K562 (cell line): ENCODE data around the gene MANEA. TPM values are rescaled to one million over a fixed set of nuclear protein-coding genes. Genes with fewer than 3 reads are reported as not detected.

Experiments used
- ATAC-seq: fragments of 200-7000 bp; cut with Tn5 transposase; 3 replicates; pipeline ENCODE4 v1.9.1; 2020; ENCODE audit warnings: moderate library complexity
- BruUV-seq: library from RNA; stranded (reverse); fragments of 400-500 nt; replicated peaks from 2 replicates; lab custom pipeline; 2021; lab: Mats Ljungman, UMichigan
- CTCF ChIA-PET: fragments of 300-600 bp; formaldehyde crosslinking; extraction: SDS; loops from one replicate; lab custom pipeline; 2021; ENCODE audit warnings: low intra/inter-chr PET ratio; lab: Yijun Ruan, JAX
- POLR2A ChIA-PET: fragments of 300-600, 350-650 bp; sonication (Branson Sonifier 250); formaldehyde crosslinking; extraction: SDS; loops from one replicate; lab custom pipeline; 2021; ENCODE audit warnings: antibody characterized with exemption, inconsistent platforms; lab: Yijun Ruan, JAX
- DNase-seq, 4 experiments: peaks; one replicate each; pipeline versions ENCODE4 v3.0.0 to v3.0.0-alpha.2; 2011 to 2018; ENCODE audit warnings: low spot score in 3 of 4, mixed read lengths in 3 of 4; ENCODE audit errors: extremely low read depth in 1 of 4
- FAIRE-seq: peaks from 2 replicates; lab custom pipeline; 2011; peaks lifted over from hg19 to GRCh38; lab: Jason Lieb, UNC
- H2AFZ ChIP-seq: 2 replicates; pipeline ENCODE4 v1.6.0; 2011; ENCODE audit warnings: low read depth, low read length, control low read depth, inconsistent platforms
- H3K27ac ChIP-seq: fragments of 200-600 bp; 3 replicates; pipeline ENCODE4 v1.8.0; 2011; ENCODE audit warnings: low read depth, mild to moderate bottlenecking, control low read depth, inconsistent platforms, low read length, moderate library complexity, mixed read lengths; ENCODE audit errors: extremely low read depth
- H3K27me3 ChIP-seq, 2 experiments: fragments of 300-600 bp in 1 of 2; 2 replicates in 1 of 2; 3 replicates in 1 of 2; pipeline versions ENCODE4 v1.6.0 to v1.8.0; 2011; ENCODE audit warnings: inconsistent platforms in 2 of 2, low read length in 2 of 2, mild to moderate bottlenecking in 1 of 2, mixed read lengths in 1 of 2, moderate library complexity in 1 of 2; ENCODE audit not compliant: control insufficient read depth in 2 of 2, insufficient read depth in 2 of 2
- H3K36me3 ChIP-seq: fragments of 300-600 bp; 3 replicates; pipeline ENCODE4 v1.8.0; 2011; ENCODE audit warnings: mild to moderate bottlenecking, low read length, inconsistent platforms; ENCODE audit not compliant: control insufficient read depth, insufficient read depth
- H3K4me1 ChIP-seq, 2 experiments: fragments of 200-600 bp in 1 of 2; replicated peaks in 1 of 2; 2 replicates in 1 of 2; 3 replicates in 1 of 2; pipeline versions ENCODE4 v1.5.1 to v1.8.0; 2011; ENCODE audit warnings: inconsistent platforms in 2 of 2, low read length in 2 of 2, mild to moderate bottlenecking in 1 of 2, mixed read lengths in 1 of 2, moderate library complexity in 1 of 2; ENCODE audit not compliant: control insufficient read depth in 2 of 2, insufficient read depth in 2 of 2
- H3K4me2 ChIP-seq: 2 replicates; pipeline ENCODE4 v1.6.1; 2011; ENCODE audit warnings: low read length, control low read depth, inconsistent platforms, mixed read lengths; ENCODE audit not compliant: insufficient read depth
- H3K4me3 ChIP-seq: fragments of 200-600 bp; sonication (generic), shearing (Covaris generic); 2 replicates; pipeline ENCODE4 v1.5.1; 2016; ENCODE audit warnings: control low read depth, inconsistent platforms
- H3K79me2 ChIP-seq: fragments of 200-600 bp; 3 replicates; pipeline ENCODE4 v1.8.0; 2011; ENCODE audit warnings: low read length, inconsistent platforms; ENCODE audit not compliant: control insufficient read depth, insufficient read depth
- H3K9ac ChIP-seq, 2 experiments: 2 replicates each; pipeline versions ENCODE4 v1.6.0 to v1.6.1; 2011; ENCODE audit warnings: low read depth in 2 of 2, low read length in 2 of 2, control low read depth in 1 of 2, inconsistent platforms in 1 of 2, mild to moderate bottlenecking in 1 of 2, mixed read lengths in 1 of 2; ENCODE audit not compliant: insufficient read depth in 1 of 2
- H3K9me1 ChIP-seq: one replicate; pipeline ENCODE4 v1.6.0; 2011; ENCODE audit warnings: inconsistent platforms, mild to moderate bottlenecking, low read length, moderate library complexity; ENCODE audit not compliant: control insufficient read depth, insufficient read depth
- H3K9me3 ChIP-seq: replicated peaks from 2 replicates; pipeline ENCODE4 v1.5.1; 2011; ENCODE audit warnings: low read depth, low read length, inconsistent platforms; ENCODE audit not compliant: control insufficient read depth, insufficient read depth
- H4K20me1 ChIP-seq: replicated peaks from 2 replicates; pipeline ENCODE4 v1.6.1; 2011; ENCODE audit warnings: low read length, inconsistent platforms, mixed read lengths; ENCODE audit not compliant: control insufficient read depth, insufficient read depth
- DACH1 ChIP-seq: fragments of 450-650 bp; IDR thresholded peaks from 2 replicates; pipeline ENCODE4 v1.6.1; 2018; ENCODE audit not compliant: partially characterized antibody
- FOXM1 ChIP-seq, 2 experiments: fragments of 450-650 bp in 1 of 2; sonication (generic) in 1 of 2; formaldehyde crosslinking in 1 of 2; IDR thresholded peaks; 2 replicates each; pipeline versions ENCODE4 v1.6.1 to v1.9.0; 2017 to 2022; ENCODE audit warnings: low read depth in 2 of 2, mild to moderate bottlenecking in 2 of 2, missing genetic modification reagents in 1 of 2, moderate library complexity in 1 of 2
- LEF1 ChIP-seq: fragments of 450-650 bp; IDR thresholded peaks from 2 replicates; pipeline ENCODE4 v1.6.1; 2016; ENCODE audit warnings: mild to moderate bottlenecking
- MCM3 ChIP-seq: fragments of 450-650 bp; IDR thresholded peaks from 2 replicates; pipeline ENCODE4 v1.6.1; 2016
- NR2C2 ChIP-seq, 2 experiments: fragments of 200-800 bp in 1 of 2; sonication (Bioruptor generic) in 1 of 2; sonication (generic) in 1 of 2; formaldehyde crosslinking in 1 of 2; IDR thresholded peaks; 2 replicates each; pipeline versions ENCODE4 v1.6.1 to v1.8.0; 2016 to 2022; ENCODE audit warnings: mild to moderate bottlenecking in 1 of 2, missing compliant biosample characterization in 1 of 2, missing genetic modification characterization in 1 of 2, missing genetic modification reagents in 1 of 2
- PRMT5 ChIP-seq: sonication (generic); formaldehyde crosslinking; IDR thresholded peaks from 2 replicates; pipeline ENCODE4 v1.5.0; 2020; ENCODE audit warnings: missing genetic modification reagents
- TCFL5 ChIP-seq: fragments of 250-450 bp; sonication (Bioruptor Pico); conservative IDR thresholded peaks from 2 replicates; pipeline ENCODE4 v1.6.1; 2021; ENCODE audit warnings: mild to moderate bottlenecking, moderate library complexity, matching md5 sums
- ZNF324 ChIP-seq: fragments of 250-450 bp; sonication (Bioruptor Pico); IDR thresholded peaks from 2 replicates; pipeline ENCODE4 v1.4.0; 2020; ENCODE audit warnings: mild to moderate bottlenecking
- WGBS: fragments of 100-300 bp; shearing (Covaris generic); methylation state at CpG from one replicate; pipeline ENCODE4 v1.1.6; 2016; ENCODE audit warnings: low coverage, mixed read lengths; ENCODE audit not compliant: insufficient coverage; ENCODE audit errors: missing lambda C conversion rate; 5-methylcytosine and 5-hydroxymethylcytosine counted together
- in situ Hi-C: fragments of 300-500 bp; cut with MboI; formaldehyde crosslinking; loops from 4 replicates; pipeline ENCODE4 v1.15.0; 2018; ENCODE audit warnings: inconsistent platforms, mixed read lengths
- intact Hi-C: fragments of 100-400 bp; cut with micrococcal nuclease; formaldehyde crosslinking; loops from 2 replicates; pipeline ENCODE4 v1.14.2; 2022
- polyA plus RNA-seq, 8 experiments: library from polyadenylated mRNA; depleted of rRNA in 4 of 8; stranded (reverse) in 5 of 8; unstranded in 3 of 8; fragments of >200 nt; fragmentation: Nextera tagmentation in 2 of 8; fragmentation: Illumina TruSeq in 1 of 8; extraction: Ambion mirVana in 2 of 8; extraction: Trizol in 1 of 8; gene quantifications; 2 replicates each; pipeline versions ENCODE4 v1.2.1 to v1.2.3, GENCODE V29; 2011 to 2014; ENCODE audit warnings: inconsistent platforms in 1 of 8, missing spikeins in 1 of 8
- total RNA-seq, 7 experiments: library from RNA; depleted of rRNA in 6 of 7; stranded (reverse); fragments of >200 nt in 6 of 7; fragmentation: Illumina TruSeq in 2 of 7; extraction: Trizol in 2 of 7; gene quantifications; 2 replicates each; pipeline versions ENCODE4 v1.2.1 to v1.2.3, GENCODE V29; 2011 to 2021; ENCODE audit warnings: low replicate concordance in 1 of 7
- TF ChIP-seq, protein P1 (sequence below): sonication (generic); formaldehyde crosslinking; IDR thresholded peaks from 2 replicates; pipeline ENCODE4 v1.8.0; 2023; ENCODE audit warnings: mild to moderate bottlenecking, missing genetic modification reagents

The MANEA gene
- total and polyA plus RNA-seq, 9 of the 15 experiments (the other 6 are each of a cell fraction or from before 2014, with no cell fraction given), result 4.8 to 16.1 (median 11.4) TPM

DNA sequence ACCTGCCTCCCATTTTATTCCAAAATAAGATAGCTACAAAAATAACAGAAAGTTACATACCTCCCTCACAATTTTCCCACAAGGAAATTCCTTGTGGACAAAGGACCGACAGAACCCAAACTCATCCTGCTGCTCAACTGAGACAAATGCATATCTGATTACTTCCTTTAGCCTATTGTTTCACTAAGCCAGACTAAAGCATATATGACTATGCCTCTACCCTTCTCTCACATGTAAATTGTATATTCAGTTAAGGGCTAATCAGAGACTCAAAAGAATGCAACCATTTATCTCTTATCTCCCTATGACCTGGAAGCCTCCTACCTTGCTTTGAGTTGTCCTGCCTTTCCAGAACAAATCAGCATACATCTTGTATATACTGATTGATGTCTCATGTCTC is 72.1 kb downstream of the MANEA start:
- H4K20me1 ChIP-seq, result no peaks in the 10 kb centered on the region
- no peaks in the 10 kb centered on the region for H3K79me2 ChIP-seq
- H2AFZ ChIP-seq, result no peak overlapping the region
- H3K4me1 ChIP-seq, result no peaks in the 10 kb centered on the region
- no peaks in the 10 kb centered on the region for H3K36me3 ChIP-seq
- no peak overlapping the region for H3K4me2 ChIP-seq
- POLR2A ChIA-PET, result no interaction called here
- H3K9ac ChIP-seq, result no peak overlapping the region
- ATAC-seq (no peak), DNase-seq (no peak)
- H3K4me3 ChIP-seq, result no peak overlapping the region
- H3K9me3 ChIP-seq, result no peaks in the 10 kb centered on the region
- H3K27me3 ChIP-seq, result no peaks in the 10 kb centered on the region
- TF ChIP-seq FOXM1 (IDR thresholded peaks at IDR 0.05; ENCODE audit: low read depth) (no peak), FOXM1 (CRISPR knock-in tag; IDR thresholded peaks at IDR 0.05; ENCODE audit: low read depth) (no peak), MCM3 (no peak), NR2C2 (CRISPR knock-in tag; IDR thresholded peaks at IDR 0.05) (no peak), NR2C2 (tag; IDR thresholded peaks at IDR 0.05) (no peak), DACH1 (no peak), PRMT5 (CRISPR knock-in tag) (no peak), LEF1 (no peak), ZNF324 (CRISPR knock-in tag) (no peak), TCFL5 (CRISPR knock-in tag) (no peak)
- TF ChIP-seq, protein P1, sequence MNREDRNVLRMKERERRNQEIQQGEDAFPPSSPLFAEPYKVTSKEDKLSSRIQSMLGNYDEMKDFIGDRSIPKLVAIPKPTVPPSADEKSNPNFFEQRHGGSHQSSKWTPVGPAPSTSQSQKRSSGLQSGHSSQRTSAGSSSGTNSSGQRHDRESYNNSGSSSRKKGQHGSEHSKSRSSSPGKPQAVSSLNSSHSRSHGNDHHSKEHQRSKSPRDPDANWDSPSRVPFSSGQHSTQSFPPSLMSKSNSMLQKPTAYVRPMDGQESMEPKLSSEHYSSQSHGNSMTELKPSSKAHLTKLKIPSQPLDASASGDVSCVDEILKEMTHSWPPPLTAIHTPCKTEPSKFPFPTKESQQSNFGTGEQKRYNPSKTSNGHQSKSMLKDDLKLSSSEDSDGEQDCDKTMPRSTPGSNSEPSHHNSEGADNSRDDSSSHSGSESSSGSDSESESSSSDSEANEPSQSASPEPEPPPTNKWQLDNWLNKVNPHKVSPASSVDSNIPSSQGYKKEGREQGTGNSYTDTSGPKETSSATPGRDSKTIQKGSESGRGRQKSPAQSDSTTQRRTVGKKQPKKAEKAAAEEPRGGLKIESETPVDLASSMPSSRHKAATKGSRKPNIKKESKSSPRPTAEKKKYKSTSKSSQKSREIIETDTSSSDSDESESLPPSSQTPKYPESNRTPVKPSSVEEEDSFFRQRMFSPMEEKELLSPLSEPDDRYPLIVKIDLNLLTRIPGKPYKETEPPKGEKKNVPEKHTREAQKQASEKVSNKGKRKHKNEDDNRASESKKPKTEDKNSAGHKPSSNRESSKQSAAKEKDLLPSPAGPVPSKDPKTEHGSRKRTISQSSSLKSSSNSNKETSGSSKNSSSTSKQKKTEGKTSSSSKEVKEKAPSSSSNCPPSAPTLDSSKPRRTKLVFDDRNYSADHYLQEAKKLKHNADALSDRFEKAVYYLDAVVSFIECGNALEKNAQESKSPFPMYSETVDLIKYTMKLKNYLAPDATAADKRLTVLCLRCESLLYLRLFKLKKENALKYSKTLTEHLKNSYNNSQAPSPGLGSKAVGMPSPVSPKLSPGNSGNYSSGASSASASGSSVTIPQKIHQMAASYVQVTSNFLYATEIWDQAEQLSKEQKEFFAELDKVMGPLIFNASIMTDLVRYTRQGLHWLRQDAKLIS, result no peak
- TF ChIP-seq, all 486 proteins: peak for 0
- H3K27ac ChIP-seq, result no peak overlapping the region
- WGBS, result 6% methylated on average over 1 of the region's 1 CpG
- CTCF ChIA-PET, result no interaction called here
- intact Hi-C loops, result no loop called here
- no peaks in the 10 kb centered on the region for H3K9me1 ChIP-seq
- in situ Hi-C loops, result no loop called here
- FAIRE-seq, result no peak
- no TSS peak for BruUV-seq
